Measurements from ENCODE around the gene PRDM16. TPM values are rescaled to one million over a fixed set of nuclear protein-coding genes. Genes with fewer than 3 reads are reported as not detected.

The PRDM16 gene
- total and polyA plus RNA-seq, 2 of the 8 experiments (the other 6 are each of a cell fraction or from before 2014, with no cell fraction given) = 0.39 to 0.43 TPM

DNA sequence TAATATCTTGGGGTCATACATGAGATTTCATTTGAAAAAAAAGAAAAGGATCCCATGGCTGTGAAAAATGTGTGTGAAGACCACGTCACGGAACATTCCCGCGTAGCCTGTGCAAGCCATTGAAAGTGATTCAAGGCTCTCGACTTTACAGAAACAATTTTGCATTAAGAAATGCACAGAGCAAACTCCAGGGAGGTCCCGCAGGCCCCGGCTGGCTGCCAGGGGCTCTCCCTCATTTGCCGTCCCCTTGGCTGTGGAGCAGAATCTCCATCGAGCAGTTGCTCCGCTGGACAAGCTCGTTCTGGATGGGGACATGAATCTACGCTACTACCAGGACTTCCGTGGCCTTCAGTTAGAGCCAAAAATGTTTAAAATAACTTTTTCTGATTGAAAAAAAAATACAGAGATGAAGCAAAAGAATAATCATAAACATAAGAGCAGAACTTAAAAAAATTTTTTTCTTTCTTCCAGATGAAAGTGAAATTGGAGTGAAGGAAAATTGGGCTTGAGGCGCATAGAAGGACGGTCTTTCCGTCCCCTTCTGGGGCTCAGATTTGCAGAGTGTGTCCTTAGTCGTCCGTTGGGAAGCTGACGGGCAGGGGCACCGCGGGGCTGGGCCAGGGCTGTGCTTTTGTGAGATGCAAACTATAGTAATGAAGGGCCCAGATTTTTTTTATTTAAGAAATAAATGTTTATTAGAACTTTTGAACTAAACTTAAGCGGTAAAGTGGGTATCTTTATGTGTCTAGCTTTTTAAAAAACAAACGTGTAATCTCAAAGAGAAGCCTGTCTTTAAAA lies 317.4 kb downstream of the PRDM16 start (continued):
- TF ChIP-seq RNF2 (IDR thresholded peaks at IDR 0.05; ENCODE audit: borderline replicate concordance, low read depth, low read length, missing control alignments, poor library complexity, severe bottlenecking) (no peak), YY1 (IDR thresholded peaks at IDR 0.05; ENCODE audit: low read depth, low read length) (no peak), HDAC6 (IDR thresholded peaks at IDR 0.05; ENCODE audit: low read depth, low read length) (no peak), EZH2 (IDR thresholded peaks at IDR 0.05; ENCODE audit: low read depth, low read length, severe bottlenecking) (no peak), GTF2F1 (IDR thresholded peaks at IDR 0.05; ENCODE audit: borderline replicate concordance, low read depth, low read length) (no peak), POLR2AphosphoS5 (IDR thresholded peaks at IDR 0.05; ENCODE audit: low read depth, low read length) (no peak), GABPA (IDR thresholded peaks at IDR 0.05; ENCODE audit: borderline replicate concordance, insufficient read depth, low read length) (no peak), ASH2L (IDR thresholded peaks at IDR 0.05; ENCODE audit: low read length) (no peak)

Measured in H1 (cell line).